AG04450 (cell line): Measurements from ENCODE around the gene ENDOG. TPM values are rescaled to one million over a fixed set of nuclear protein-coding genes. Genes with fewer than 3 reads are reported as not detected.
"Not testable (repeated sequence)": the region's sequence is repeated elsewhere in the genome, so short reads cannot be mapped to it uniquely, and the experiment has no call there.

ENCODE experiments used
- CTCF ChIA-PET: fragments of 300-600, 350-600 bp; formaldehyde crosslinking; extraction: SDS; loops from one replicate; lab custom pipeline; 2022; ENCODE audit warnings: antibody characterized with exemption, inconsistent platforms; lab: Charles Lee
- POLR2A ChIA-PET: fragments of 350-600 bp; formaldehyde crosslinking; extraction: SDS; loops from one replicate; lab custom pipeline; 2021; ENCODE audit warnings: antibody characterized with exemption, inconsistent platforms; lab: Yijun Ruan, JAX
- DNase-seq: peaks from one replicate; pipeline ENCODE4 v3.0.0-alpha.2; 2011; ENCODE audit warnings: low read depth, low spot score
- H3K27ac ChIP-seq: one replicate; pipeline ENCODE4 v1.5.1; 2012; ENCODE audit warnings: low read depth, low read length, control low read depth
- H3K27me3 ChIP-seq: one replicate; pipeline ENCODE4 v1.6.0; 2012; ENCODE audit warnings: low read length; ENCODE audit not compliant: control insufficient read depth, insufficient read depth
- H3K4me3 ChIP-seq: 2 replicates; pipeline ENCODE4 v1.5.1; 2011; ENCODE audit warnings: mild to moderate bottlenecking, low read depth, low read length, control low read depth
- H3K9me3 ChIP-seq: 2 replicates; pipeline ENCODE4 v1.5.1; 2012; ENCODE audit warnings: low read length; ENCODE audit not compliant: control insufficient read depth, insufficient read depth
- CTCF ChIP-seq: IDR thresholded peaks from 2 replicates; pipeline ENCODE4 v1.5.1; 2011; ENCODE audit warnings: low read depth, low read length, control low read depth, inconsistent platforms
- polyA plus RNA-seq: library from polyadenylated mRNA; depleted of rRNA; stranded (reverse); fragments of >200 nt; gene quantifications from 2 replicates; pipeline ENCODE4 v1.2.3, GENCODE V29; 2011

ENDOG gene
- polyA plus RNA-seq, 1 experiment: 6.3 TPM

- Histone ChIP-seq H3K27ac (no peak overlapping the region), H3K9me3 (no peaks in the 10 kb centered on the region), H3K27me3 (no peaks in the 10 kb centered on the region), H3K4me3 (no peak overlapping the region)
- TF ChIP-seq CTCF: no peak
- ChIA-PET POLR2A (no interaction called here), CTCF (no interaction called here)
- DNase-seq: no peak
Observed at GRCh38 chr9:128840524-128840923, 22.2 kb downstream of the ENDOG start.

- no peak for TF ChIP-seq CTCF
- ChIA-PET CTCF (no interaction called here), POLR2A (no interaction called here)
- no peak overlapping the region for H3K4me3 ChIP-seq
- no peaks in the 10 kb centered on the region for H3K27me3 ChIP-seq
- H3K27ac ChIP-seq: no peak overlapping the region
- DNase-seq: no peak
- H3K9me3 ChIP-seq: no peaks in the 10 kb centered on the region
Observed at GRCh38 chr9:128841694-128842492, 23.6 kb downstream of the ENDOG start.

GRCh38 chr9:128843171-128843570 lies 24.9 kb downstream of the ENDOG start:
- POLR2A ChIA-PET, DNase-seq, H3K27ac ChIP-seq, H3K9me3 ChIP-seq, H3K27me3 ChIP-seq, H3K4me3 ChIP-seq, CTCF ChIA-PET: not testable (repeated sequence)

- TF ChIP-seq CTCF: no peak
- Histone ChIP-seq H3K4me3 (no peak overlapping the region), H3K27ac (no peak overlapping the region), H3K9me3 (peaks cover 4% of the 10 kb centered on the region), H3K27me3 (no peaks in the 10 kb centered on the region)
- no peak for DNase-seq
- CTCF ChIA-PET: interaction anchor here (1.1 to 1.3 kb wide), 2 partner anchors 28 to 183 kb away, joined by 3 to 6 read pairs; partner anchors contain the start of gene SH3GLB2
- POLR2A ChIA-PET: interaction anchor here (0.6 kb wide), 1 partner anchor 475 kb away, joined by 3 read pairs; no protein-coding TSS in a partner anchor
Observed at GRCh38 chr9:128845186-128845931, 27.1 kb downstream of the ENDOG start.

- H3K9me3 ChIP-seq: peaks cover 13% of the 10 kb centered on the region
- H3K4me3 ChIP-seq: no peak overlapping the region
- H3K27ac ChIP-seq: no peak overlapping the region
- TF ChIP-seq CTCF: no peak
- no peaks in the 10 kb centered on the region for H3K27me3 ChIP-seq
- no peak for DNase-seq
- CTCF ChIA-PET: interaction anchor here (0.7 to 0.8 kb wide), 2 partner anchors 29 to 81 kb away, joined by 4 to 7 read pairs; partner anchors contain the start of gene ENDOG
- POLR2A ChIA-PET: no interaction called here
Observed at GRCh38 chr9:128846680-128847030, 28.4 kb downstream of the ENDOG start.
